IMR-90 (cell line): ENCODE results near the gene TBCD. TPM values are rescaled to one million over a fixed set of nuclear protein-coding genes. Genes with fewer than 3 reads are reported as not detected.

Experiments
- ATAC-seq: fragments of 200-7000 bp; cut with Tn5 transposase; 2 replicates; pipeline ENCODE4 v1.9.1; 2020; ENCODE audit warnings: low read depth, mild to moderate bottlenecking, moderate library complexity
- BruUV-seq: library from RNA; stranded (reverse); fragments of 400-500 nt; replicated peaks from 2 replicates; lab custom pipeline; 2021; lab: Mats Ljungman, UMichigan
- CTCF ChIA-PET: fragments of 300-600 bp; formaldehyde crosslinking; extraction: SDS; loops from one replicate; lab custom pipeline; 2021; ENCODE audit warnings: antibody characterized with exemption; lab: Yijun Ruan, JAX
- POLR2A ChIA-PET: fragments of 300-600 bp; sonication (Branson Sonifier 250); formaldehyde crosslinking; loops from one replicate; lab custom pipeline; 2022; ENCODE audit warnings: antibody characterized with exemption; ENCODE audit not compliant: unreplicated experiment; lab: Charles Lee
- DNase-seq: peaks from one replicate; pipeline ENCODE4 v3.0.0; 2013
- H2AFZ ChIP-seq: replicated peaks from 2 replicates; pipeline ENCODE3; 2013; ENCODE audit warnings: low read length, mild to moderate bottlenecking; ENCODE audit not compliant: poor library complexity
- H2AK5ac ChIP-seq: 2 replicates; pipeline ENCODE4 v1.6.1; 2013; ENCODE audit warnings: low read depth, low read length, inconsistent platforms
- H2AK9ac ChIP-seq: replicated peaks from 2 replicates; pipeline ENCODE3; 2013; ENCODE audit warnings: mild to moderate bottlenecking, low read depth, low read length, moderate library complexity; ENCODE audit not compliant: poor library complexity
- H2BK120ac ChIP-seq: 2 replicates; pipeline ENCODE4 v1.6.1; 2013; ENCODE audit warnings: low read depth, low read length, inconsistent platforms
- H2BK15ac ChIP-seq: 3 replicates; pipeline ENCODE4 v1.6.1; 2013; ENCODE audit warnings: low read depth, low read length, inconsistent platforms
- H2BK20ac ChIP-seq: 2 replicates; pipeline ENCODE4 v1.6.1; 2013; ENCODE audit warnings: low read depth, mild to moderate bottlenecking, inconsistent platforms, low read length, moderate library complexity
- H2BK5ac ChIP-seq: 2 replicates; pipeline ENCODE4 v1.6.1; 2013; ENCODE audit warnings: mild to moderate bottlenecking, low read depth, low read length, inconsistent platforms; ENCODE audit not compliant: poor library complexity, severe bottlenecking
- H3K14ac ChIP-seq: replicated peaks from 2 replicates; pipeline ENCODE4 v1.6.1; 2013; ENCODE audit warnings: low read depth, low read length, inconsistent platforms
- H3K18ac ChIP-seq: 2 replicates; pipeline ENCODE4 v1.6.1; 2013; ENCODE audit warnings: low read depth, low read length, control low read depth
- H3K23ac ChIP-seq: 2 replicates; pipeline ENCODE4 v1.6.1; 2013; ENCODE audit warnings: low read depth, low read length, inconsistent platforms
- H3K27ac ChIP-seq: 2 replicates; pipeline ENCODE4 v1.5.1; 2013; ENCODE audit warnings: mild to moderate bottlenecking, control low read depth, low read length; ENCODE audit not compliant: insufficient read depth
- H3K27me3 ChIP-seq: 2 replicates; pipeline ENCODE4 v1.6.1; 2013; ENCODE audit warnings: low read length; ENCODE audit not compliant: control insufficient read depth, insufficient read depth
- H3K36me3 ChIP-seq: 2 replicates; pipeline ENCODE4 v1.6.1; 2013; ENCODE audit warnings: low read length, mixed read lengths; ENCODE audit not compliant: control insufficient read depth, insufficient read depth
- H3K4ac ChIP-seq: 2 replicates; pipeline ENCODE4 v1.6.1; 2013; ENCODE audit warnings: low read depth, low read length, inconsistent platforms
- H3K4me1 ChIP-seq: 2 replicates; pipeline ENCODE4 v1.6.1; 2013; ENCODE audit warnings: low read length, mixed read lengths; ENCODE audit not compliant: control insufficient read depth, insufficient read depth
- H3K4me2 ChIP-seq: 2 replicates; pipeline ENCODE4 v1.6.1; 2013; ENCODE audit warnings: low read depth, mild to moderate bottlenecking, control low read depth, low read length, moderate library complexity
- H3K4me3 ChIP-seq: 2 replicates; pipeline ENCODE4 v1.5.1; 2013; ENCODE audit warnings: low read depth, mild to moderate bottlenecking, control low read depth, low read length, moderate library complexity; ENCODE audit not compliant: insufficient read depth
- H3K56ac ChIP-seq: 2 replicates; pipeline ENCODE4 v1.6.1; 2013; ENCODE audit warnings: low read length, inconsistent platforms; ENCODE audit not compliant: insufficient read depth; ENCODE audit errors: extremely low read depth
- H3K79me1 ChIP-seq, 2 experiments: 2 replicates each; pipeline ENCODE4 v1.6.1; 2013; ENCODE audit warnings: low read length in 2 of 2, inconsistent platforms in 1 of 2, low read depth in 1 of 2
- H3K9ac ChIP-seq: 2 replicates; pipeline ENCODE4 v1.6.1; 2013; ENCODE audit warnings: low read depth, low read length, control low read depth
- H3K9me1 ChIP-seq: 2 replicates; pipeline ENCODE4 v1.6.1; 2013; ENCODE audit warnings: low read length, inconsistent platforms; ENCODE audit not compliant: insufficient read depth
- H3K9me3 ChIP-seq: 2 replicates; pipeline ENCODE4 v1.6.1; 2013; ENCODE audit warnings: low read length; ENCODE audit not compliant: control insufficient read depth, insufficient read depth
- H4K20me1 ChIP-seq: 2 replicates; pipeline ENCODE4 v1.6.1; 2013; ENCODE audit warnings: low read length, inconsistent platforms; ENCODE audit not compliant: insufficient read depth
- H4K5ac ChIP-seq: 2 replicates; pipeline ENCODE4 v1.6.1; 2013; ENCODE audit warnings: mild to moderate bottlenecking, low read depth, low read length, control low read depth
- H4K8ac ChIP-seq, 2 experiments: 2 replicates each; pipeline ENCODE4 v1.6.1; 2013; ENCODE audit warnings: low read depth in 2 of 2, low read length in 2 of 2, control low read depth in 1 of 2, inconsistent platforms in 1 of 2
- H4K91ac ChIP-seq: 2 replicates; pipeline ENCODE4 v1.6.1; 2013; ENCODE audit warnings: low read depth, low read length, inconsistent platforms; ENCODE audit not compliant: insufficient read depth
- CEBPB ChIP-seq: IDR thresholded peaks from 2 replicates; pipeline ENCODE4 v1.6.1; 2012; ENCODE audit warnings: low read depth, low read length, improper control_type of control experiment
- RAD21 ChIP-seq: IDR thresholded peaks from 2 replicates; pipeline ENCODE4 v1.6.1; 2012; ENCODE audit warnings: low read length, improper control_type of control experiment
- SMC3 ChIP-seq: fragments of 150-350 bp; IDR thresholded peaks from 2 replicates; pipeline ENCODE4 v1.6.1; 2016; ENCODE audit warnings: low read depth, mild to moderate bottlenecking, antibody characterized with exemption, low read length, moderate library complexity
- WGBS, 2 experiments: methylation state at CpG; one replicate each; pipeline versions ENCODE4 v1.1.5 to v1.1.7; 2013; ENCODE audit warnings: missing lambda C conversion rate in 2 of 2; ENCODE audit not compliant: insufficient read length in 1 of 2; ENCODE audit errors: extremely low coverage in 2 of 2; 5-methylcytosine and 5-hydroxymethylcytosine counted together
- dilution Hi-C: fragments of 300-500 bp; cut with HindIII; formaldehyde crosslinking; loops from one replicate; pipeline ENCODE4 v1.14.3; 2018; ENCODE audit warnings: low sequenced_read_pairs; ENCODE audit not compliant: unreplicated experiment
- in situ Hi-C: fragments of 300-500 bp; cut with MboI; formaldehyde crosslinking; loops from 3 replicates; pipeline ENCODE4 v1.14.3; 2019; ENCODE audit warnings: low sequenced_read_pairs, inconsistent platforms, mixed read lengths
- intact Hi-C: fragments of 100-400 bp; cut with micrococcal nuclease; formaldehyde crosslinking; loops from 2 replicates; pipeline ENCODE4 v1.10.0; 2022
- polyA plus RNA-seq, 3 experiments: library from polyadenylated mRNA; depleted of rRNA; stranded (reverse); fragments of >200 nt; gene quantifications; 2 replicates each; pipeline ENCODE4 v1.2.3, GENCODE V29; 2012; ENCODE audit warnings: low replicate concordance in 1 of 3
- total RNA-seq: library from RNA; depleted of rRNA; stranded (reverse); fragments of >200 nt; gene quantifications from 2 replicates; pipeline ENCODE4 v1.2.3, GENCODE V29; 2012

Gene TBCD
- total and polyA plus RNA-seq, 2 of the 4 experiments (the other 2 are of a cell fraction), result 21.9 to 54.5 TPM

DNA sequence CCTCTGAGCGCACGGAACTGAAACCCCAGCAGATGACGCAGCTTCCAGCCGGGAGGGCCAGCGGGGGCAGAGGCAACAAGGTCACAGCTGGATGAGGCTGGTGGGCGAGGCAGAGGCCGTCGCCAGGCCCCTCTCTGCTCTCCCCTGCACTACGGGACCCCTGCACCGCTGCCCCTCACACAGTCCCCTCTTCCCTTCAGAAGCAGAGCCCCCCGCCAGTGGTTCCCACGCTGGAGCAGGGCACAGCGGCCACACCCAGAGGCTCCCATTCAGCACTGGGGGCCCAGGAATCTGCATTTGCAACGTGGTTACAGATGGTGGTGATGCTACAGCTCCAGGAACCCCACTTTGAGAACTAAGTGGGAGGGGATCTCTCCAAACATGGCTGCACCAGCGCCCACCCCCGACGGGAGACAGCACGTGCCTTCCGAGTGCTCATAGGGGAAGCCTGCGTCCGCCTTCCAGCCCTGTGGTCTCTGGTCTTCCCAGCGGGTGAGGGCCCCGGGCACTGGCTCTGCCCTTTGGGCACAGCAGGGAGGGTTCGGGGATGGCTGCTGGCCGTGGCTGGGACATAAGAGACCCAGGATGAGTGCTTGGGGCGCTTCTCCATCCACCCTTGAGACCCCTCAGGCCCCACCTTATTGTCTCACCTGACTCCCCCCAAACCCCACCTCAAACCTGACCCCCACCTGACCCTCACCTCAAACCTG is 48.7 kb upstream of the TBCD start:
- CTCF ChIA-PET, result no interaction called here
- TF ChIP-seq CEBPB, result no peak
- no peak for TF ChIP-seq RAD21
- TF ChIP-seq SMC3, result no peak
- in situ Hi-C loops, result no loop called here

More for the DNA sequence above, 48.7 kb upstream of the TBCD start:
- no TSS peak for BruUV-seq
- ATAC-seq (no peak), DNase-seq (no peak)
- Histone ChIP-seq H3K4me2 (no peak overlapping the region), H2BK15ac (no peak overlapping the region), H2BK5ac (no peak overlapping the region), H3K4me1 (peaks cover 2% of the 10 kb centered on the region; the same call in 1 of the 2 replicates), H2AFZ (no peak overlapping the region), H3K27me3 (peaks cover 8% of the 10 kb centered on the region; the same call in 1 of the 2 replicates), H3K9ac (no peak overlapping the region), H3K4ac (no peak overlapping the region), H4K20me1 (no peaks in the 10 kb centered on the region), H3K36me3 (no peaks in the 10 kb centered on the region), H3K9me1 (peaks cover 5% of the 10 kb centered on the region), H3K23ac (no peak overlapping the region), H3K79me1 (no peaks in the 10 kb centered on the region), H4K91ac (no peak overlapping the region), H3K56ac (no peak overlapping the region), H2BK20ac (no peak overlapping the region), H4K8ac (no peak overlapping the region), H4K5ac (no peak overlapping the region), H3K4me3 (no peak overlapping the region), H2AK9ac (no peak overlapping the region), H3K18ac (no peak overlapping the region), H3K9me3 (no peaks in the 10 kb centered on the region), H2BK120ac (no peak overlapping the region), H3K27ac (no peak overlapping the region), H2AK5ac (no peak overlapping the region), H3K14ac (no peak overlapping the region)
- WGBS, 2 experiments, result 52% methylated on average over 10 of the region's 26 CpGs; no CpG with 5 or more reads in 1 of the 2 experiments
- intact Hi-C loops, result no loop called here
- POLR2A ChIA-PET, result interaction anchor here (1.2 kb wide), 1 partner anchor 23 kb away, joined by 3 read pairs; no protein-coding TSS in a partner anchor
- dilution Hi-C loops, result no loop called here
